ENCODE results near the gene ANK3.

The ANK3 gene

GRCh38 chr10:60323162-60323561 is 66.5 kb downstream of the ANK3 start:
- Mint-ChIP-seq H3K27me3 (no peaks in the 10 kb centered on the region), H3K4me1 (peaks cover 6% of the 10 kb centered on the region), H3K4me3 (no peak overlapping the region), H3K27ac (no peak overlapping the region), H3K36me3 (no peaks in the 10 kb centered on the region), H3K9me3 (no peaks in the 10 kb centered on the region)
- no peak for ATAC-seq

GRCh38 chr10:60320666-60321065 is 69.0 kb downstream of the ANK3 start:
- H3K27ac Mint-ChIP-seq, result no peak overlapping the region

GRCh38 chr10:60316029-60316428 is 73.6 kb downstream of the ANK3 start:
- H3K9me3 Mint-ChIP-seq, result no peaks in the 10 kb centered on the region
- H3K4me3 Mint-ChIP-seq, result no peak overlapping the region
- H3K36me3 Mint-ChIP-seq, result no peaks in the 10 kb centered on the region
- H3K4me1 Mint-ChIP-seq, result peaks cover 31% of the 10 kb centered on the region
- peak overlapping the region; percentile 24 for H3K27ac Mint-ChIP-seq
- no peak for ATAC-seq
- no peaks in the 10 kb centered on the region for H3K27me3 Mint-ChIP-seq

More at GRCh38 chr10:60320666-60321065, 69.0 kb downstream of the ANK3 start:
- Mint-ChIP-seq H3K36me3 (no peaks in the 10 kb centered on the region), H3K27me3 (no peaks in the 10 kb centered on the region), H3K4me3 (no peak overlapping the region), H3K9me3 (no peaks in the 10 kb centered on the region), H3K4me1 (peaks cover 9% of the 10 kb centered on the region)
- ATAC-seq, result no peak

- Mint-ChIP-seq H3K9me3 (no peaks in the 10 kb centered on the region), H3K27me3 (no peaks in the 10 kb centered on the region), H3K27ac (peak overlapping the region; percentile 24), H3K4me3 (no peak overlapping the region), H3K4me1 (peaks cover 31% of the 10 kb centered on the region), H3K36me3 (no peaks in the 10 kb centered on the region)
- ATAC-seq, result no peak
Observed at GRCh38 chr10:60315311-60315710, 74.4 kb downstream of the ANK3 start.

- H3K36me3 Mint-ChIP-seq, result no peaks in the 10 kb centered on the region
- no peaks in the 10 kb centered on the region for H3K27me3 Mint-ChIP-seq
- no peak overlapping the region for H3K4me3 Mint-ChIP-seq
- no peaks in the 10 kb centered on the region for H3K9me3 Mint-ChIP-seq
- peaks cover 24% of the 10 kb centered on the region for H3K4me1 Mint-ChIP-seq
- no peak overlapping the region for H3K27ac Mint-ChIP-seq
- no peak for ATAC-seq
Observed at GRCh38 chr10:60314069-60314940, 75.4 kb downstream of the ANK3 start.

GRCh38 chr10:60313589-60313952 is 76.1 kb downstream of the ANK3 start:
- H3K27me3 Mint-ChIP-seq, result no peaks in the 10 kb centered on the region
- no peak for ATAC-seq
- no peaks in the 10 kb centered on the region for H3K9me3 Mint-ChIP-seq
- H3K36me3 Mint-ChIP-seq, result no peaks in the 10 kb centered on the region
- H3K27ac Mint-ChIP-seq, result no peak overlapping the region
- peaks cover 24% of the 10 kb centered on the region for H3K4me1 Mint-ChIP-seq
- H3K4me3 Mint-ChIP-seq, result no peak overlapping the region

GRCh38 chr10:60312818-60313588 is 76.7 kb downstream of the ANK3 start:
- no peaks in the 10 kb centered on the region for H3K9me3 Mint-ChIP-seq
- H3K27me3 Mint-ChIP-seq, result no peaks in the 10 kb centered on the region
- H3K36me3 Mint-ChIP-seq, result no peaks in the 10 kb centered on the region
- no peak overlapping the region for H3K4me3 Mint-ChIP-seq
- no peak for ATAC-seq
- no peak overlapping the region for H3K27ac Mint-ChIP-seq
- H3K4me1 Mint-ChIP-seq, result peaks cover 24% of the 10 kb centered on the region

- Mint-ChIP-seq H3K9me3 (no peaks in the 10 kb centered on the region), H3K4me3 (no peak overlapping the region), H3K27me3 (no peaks in the 10 kb centered on the region), H3K4me1 (peaks cover 24% of the 10 kb centered on the region), H3K36me3 (no peaks in the 10 kb centered on the region), H3K27ac (no peak overlapping the region)
- ATAC-seq, result no peak
Observed at GRCh38 chr10:60311821-60312220, 77.9 kb downstream of the ANK3 start.

- H3K9me3 Mint-ChIP-seq, result no peaks in the 10 kb centered on the region
- H3K27ac Mint-ChIP-seq, result no peak overlapping the region
- no peaks in the 10 kb centered on the region for H3K27me3 Mint-ChIP-seq
- ATAC-seq, result no peak
- no peak overlapping the region for H3K4me3 Mint-ChIP-seq
- peaks cover 23% of the 10 kb centered on the region for H3K4me1 Mint-ChIP-seq
- H3K36me3 Mint-ChIP-seq, result no peaks in the 10 kb centered on the region
Observed at GRCh38 chr10:60310740-60311139, 78.9 kb downstream of the ANK3 start.

- ATAC-seq, result no peak
- no peaks in the 10 kb centered on the region for H3K9me3 Mint-ChIP-seq
- no peak overlapping the region for H3K4me3 Mint-ChIP-seq
- no peak overlapping the region for H3K27ac Mint-ChIP-seq
- H3K4me1 Mint-ChIP-seq, result peaks cover 15% of the 10 kb centered on the region
- H3K27me3 Mint-ChIP-seq, result no peaks in the 10 kb centered on the region
- no peaks in the 10 kb centered on the region for H3K36me3 Mint-ChIP-seq
Observed at GRCh38 chr10:60309891-60310290, 79.8 kb downstream of the ANK3 start.

- ATAC-seq, result no peak
- Mint-ChIP-seq H3K4me3 (no peak overlapping the region), H3K27ac (no peak overlapping the region), H3K27me3 (no peaks in the 10 kb centered on the region), H3K4me1 (peaks cover 10% of the 10 kb centered on the region), H3K9me3 (no peaks in the 10 kb centered on the region), H3K36me3 (no peaks in the 10 kb centered on the region)
Observed at GRCh38 chr10:60309371-60309770, 80.3 kb downstream of the ANK3 start.

GRCh38 chr10:60305380-60305892 is 84.2 kb downstream of the ANK3 start:
- Mint-ChIP-seq H3K4me1 (peaks cover 6% of the 10 kb centered on the region), H3K27me3 (no peaks in the 10 kb centered on the region), H3K27ac (no peak overlapping the region), H3K4me3 (no peak overlapping the region), H3K36me3 (no peaks in the 10 kb centered on the region), H3K9me3 (peaks cover 3% of the 10 kb centered on the region)
- ATAC-seq, result no peak

- peaks cover 3% of the 10 kb centered on the region for H3K9me3 Mint-ChIP-seq
- no peak for ATAC-seq
- peaks cover 6% of the 10 kb centered on the region for H3K4me1 Mint-ChIP-seq
- H3K27ac Mint-ChIP-seq, result no peak overlapping the region
- no peaks in the 10 kb centered on the region for H3K27me3 Mint-ChIP-seq
- H3K36me3 Mint-ChIP-seq, result no peaks in the 10 kb centered on the region
- H3K4me3 Mint-ChIP-seq, result no peak overlapping the region
Observed at GRCh38 chr10:60304829-60305379, 84.8 kb downstream of the ANK3 start.

- peaks cover 6% of the 10 kb centered on the region for H3K4me1 Mint-ChIP-seq
- H3K36me3 Mint-ChIP-seq, result no peaks in the 10 kb centered on the region
- no peak for ATAC-seq
- H3K9me3 Mint-ChIP-seq, result peaks cover 3% of the 10 kb centered on the region
- no peaks in the 10 kb centered on the region for H3K27me3 Mint-ChIP-seq
- no peak overlapping the region for H3K27ac Mint-ChIP-seq
- no peak overlapping the region for H3K4me3 Mint-ChIP-seq
Observed at GRCh38 chr10:60303778-60304177, 85.9 kb downstream of the ANK3 start.

All from stimulated activated memory B cell treated with anti-CD40 and anti-IgM and Interleukin-4, amounts not matched to agents 10 μg/mL and 1 μg/mL and 100 μg/mL, for 72 hours (primary cell).